ENCODE measurements around the gene RASSF5. TPM values are rescaled to one million over a fixed set of nuclear protein-coding genes. Genes with fewer than 3 reads are reported as not detected.

RASSF5 gene
- total and polyA plus RNA-seq, 2 experiments from 2014 or later = 1.6 to 2.0 TPM

GRCh38 chr1:206628916-206629315 is 121.6 kb downstream of the RASSF5 start:
- H3K4me2 ChIP-seq = no peak overlapping the region
- H3K27ac ChIP-seq = no peak overlapping the region
- WGBS (ENCODE audit: low lambda C conversion rate, missing lambda C conversion rate) = 13% methylated on average over 1 of the region's 1 CpG
- no peak for DNase-seq (ENCODE audit: low spot score)
- no peaks in the 10 kb centered on the region for H3K27me3 ChIP-seq
- no peaks in the 10 kb centered on the region for H3K9me3 ChIP-seq (ENCODE audit: low read depth)
- TF ChIP-seq EZH2 (IDR thresholded peaks at IDR 0.05; ENCODE audit: borderline replicate concordance) = no peak
- TF ChIP-seq, protein P1, sequence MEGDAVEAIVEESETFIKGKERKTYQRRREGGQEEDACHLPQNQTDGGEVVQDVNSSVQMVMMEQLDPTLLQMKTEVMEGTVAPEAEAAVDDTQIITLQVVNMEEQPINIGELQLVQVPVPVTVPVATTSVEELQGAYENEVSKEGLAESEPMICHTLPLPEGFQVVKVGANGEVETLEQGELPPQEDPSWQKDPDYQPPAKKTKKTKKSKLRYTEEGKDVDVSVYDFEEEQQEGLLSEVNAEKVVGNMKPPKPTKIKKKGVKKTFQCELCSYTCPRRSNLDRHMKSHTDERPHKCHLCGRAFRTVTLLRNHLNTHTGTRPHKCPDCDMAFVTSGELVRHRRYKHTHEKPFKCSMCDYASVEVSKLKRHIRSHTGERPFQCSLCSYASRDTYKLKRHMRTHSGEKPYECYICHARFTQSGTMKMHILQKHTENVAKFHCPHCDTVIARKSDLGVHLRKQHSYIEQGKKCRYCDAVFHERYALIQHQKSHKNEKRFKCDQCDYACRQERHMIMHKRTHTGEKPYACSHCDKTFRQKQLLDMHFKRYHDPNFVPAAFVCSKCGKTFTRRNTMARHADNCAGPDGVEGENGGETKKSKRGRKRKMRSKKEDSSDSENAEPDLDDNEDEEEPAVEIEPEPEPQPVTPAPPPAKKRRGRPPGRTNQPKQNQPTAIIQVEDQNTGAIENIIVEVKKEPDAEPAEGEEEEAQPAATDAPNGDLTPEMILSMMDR (IDR thresholded peaks at IDR 0.05; ENCODE audit: poor library complexity) = no peak
- TF ChIP-seq EZH2phosphoT487 (IDR thresholded peaks at IDR 0.05; ENCODE audit: low read depth, severe bottlenecking, unreplicated experiment) = no peak
- H2AFZ ChIP-seq = no peak overlapping the region
- no peaks in the 10 kb centered on the region for H3K36me3 ChIP-seq (replicated peaks; ENCODE audit: insufficient read depth, low read depth)
- no peaks in the 10 kb centered on the region for H4K20me1 ChIP-seq (ENCODE audit: insufficient read depth, poor library complexity, severe bottlenecking)
- H3K9me2 ChIP-seq (replicated peaks; ENCODE audit: insufficient read depth) = no peaks in the 10 kb centered on the region
- H3K4me3 ChIP-seq = no peak overlapping the region
- H3K79me2 ChIP-seq = no peaks in the 10 kb centered on the region
- H3K4me1 ChIP-seq (ENCODE audit: insufficient read depth) = no peaks in the 10 kb centered on the region

DNA sequence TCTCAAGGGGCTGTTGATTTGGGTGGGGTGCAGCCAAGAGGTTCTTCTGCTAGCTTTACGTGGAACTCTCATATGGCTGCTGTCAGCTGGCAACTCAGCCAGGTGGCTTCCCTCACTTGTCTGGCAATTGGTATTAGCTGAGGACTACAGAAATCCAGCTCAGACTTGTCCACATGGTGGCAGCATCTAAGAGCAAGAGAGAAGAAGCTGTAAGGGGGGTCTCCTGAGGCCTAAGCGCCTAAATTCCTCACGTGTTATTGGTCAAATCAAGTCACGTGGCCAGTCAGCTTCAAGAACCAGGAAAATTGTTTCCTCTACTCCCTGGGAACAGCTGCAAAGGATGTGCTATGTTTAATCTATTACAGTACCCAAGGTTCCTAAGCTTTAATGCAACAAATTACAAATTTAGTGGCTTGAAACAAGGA is 123.8 kb downstream of the RASSF5 start:
- Histone ChIP-seq H3K27ac (no peak overlapping the region), H3K36me3 (replicated peaks; ENCODE audit: insufficient read depth, low read depth) (no peaks in the 10 kb centered on the region), H3K79me2 (no peaks in the 10 kb centered on the region), H3K4me1 (ENCODE audit: insufficient read depth) (peaks cover 8% of the 10 kb centered on the region), H4K20me1 (ENCODE audit: insufficient read depth, poor library complexity, severe bottlenecking) (no peaks in the 10 kb centered on the region), H3K9me2 (replicated peaks; ENCODE audit: insufficient read depth) (no peaks in the 10 kb centered on the region), H3K27me3 (peaks cover 4% of the 10 kb centered on the region), H3K9me3 (ENCODE audit: low read depth) (no peaks in the 10 kb centered on the region), H3K4me2 (no peak overlapping the region), H2AFZ (no peak overlapping the region), H3K4me3 (no peak overlapping the region)
- 35% methylated on average over 4 of the region's 4 CpGs for WGBS (ENCODE audit: low lambda C conversion rate, missing lambda C conversion rate)
- TF ChIP-seq EZH2 (IDR thresholded peaks at IDR 0.05; ENCODE audit: borderline replicate concordance) = no peak
- TF ChIP-seq, protein P1 (IDR thresholded peaks at IDR 0.05; ENCODE audit: poor library complexity) = peak; percentile 55
- peak; percentile 74 for DNase-seq (ENCODE audit: low spot score)

- Histone ChIP-seq H2AFZ (no peak overlapping the region), H3K9me2 (replicated peaks; ENCODE audit: insufficient read depth) (no peaks in the 10 kb centered on the region), H3K4me3 (no peak overlapping the region), H3K4me2 (peak overlapping the region; percentile 81), H3K9me3 (ENCODE audit: low read depth) (no peaks in the 10 kb centered on the region), H4K20me1 (ENCODE audit: insufficient read depth, poor library complexity, severe bottlenecking) (no peaks in the 10 kb centered on the region), H3K79me2 (no peaks in the 10 kb centered on the region), H3K4me1 (ENCODE audit: insufficient read depth) (peaks cover 11% of the 10 kb centered on the region), H3K27ac (peak overlapping the region; percentile 55), H3K36me3 (replicated peaks; ENCODE audit: insufficient read depth, low read depth) (no peaks in the 10 kb centered on the region), H3K27me3 (peaks cover 19% of the 10 kb centered on the region)
- TF ChIP-seq EZH2phosphoT487 (IDR thresholded peaks at IDR 0.05; ENCODE audit: low read depth, severe bottlenecking, unreplicated experiment) = no peak
- peak; percentile 54 for DNase-seq (ENCODE audit: low spot score)
- WGBS (ENCODE audit: low lambda C conversion rate, missing lambda C conversion rate) = 56% methylated on average over 9 of the region's 9 CpGs
Observed at GRCh38 chr1:206633708-206634121, 126.4 kb downstream of the RASSF5 start.

- H3K9me2 ChIP-seq (replicated peaks; ENCODE audit: insufficient read depth) = no peaks in the 10 kb centered on the region
- H2AFZ ChIP-seq = peak overlapping the region; percentile 76
- peak; percentile 95 for DNase-seq (ENCODE audit: low spot score)
- H3K27me3 ChIP-seq = peaks cover 19% of the 10 kb centered on the region
- TF ChIP-seq EZH2 (IDR thresholded peaks at IDR 0.05; ENCODE audit: borderline replicate concordance) (no peak), EZH2phosphoT487 (IDR thresholded peaks at IDR 0.05; ENCODE audit: low read depth, severe bottlenecking, unreplicated experiment) (no peak)
- TF ChIP-seq, protein P1 (IDR thresholded peaks at IDR 0.05; ENCODE audit: poor library complexity) = peak; percentile 87
- H3K79me2 ChIP-seq = no peaks in the 10 kb centered on the region
- H4K20me1 ChIP-seq (ENCODE audit: insufficient read depth, poor library complexity, severe bottlenecking) = no peaks in the 10 kb centered on the region
- H3K27ac ChIP-seq = peak overlapping the region; percentile 59
- H3K36me3 ChIP-seq (replicated peaks; ENCODE audit: insufficient read depth, low read depth) = no peaks in the 10 kb centered on the region
- H3K9me3 ChIP-seq (ENCODE audit: low read depth) = no peaks in the 10 kb centered on the region
- 22% methylated on average over 26 of the region's 26 CpGs for WGBS (ENCODE audit: low lambda C conversion rate, missing lambda C conversion rate)
- H3K4me3 ChIP-seq = peak overlapping the region; percentile 54
- peaks cover 11% of the 10 kb centered on the region for H3K4me1 ChIP-seq (ENCODE audit: insufficient read depth)
- H3K4me2 ChIP-seq = peak overlapping the region; percentile 81
Observed at GRCh38 chr1:206634365-206635079, 127.2 kb downstream of the RASSF5 start.

All from hepatocyte (in vitro differentiated cells).